Stimulated activated naive CD8-positive, alpha-beta T cell treated with anti-CD3 and anti-CD28 coated beads, Interleukin-15, amount 100 ng/mL, for 72 hours (primary cell): ENCODE results near the gene U2AF1L4.

Source experiments
- ATAC-seq: fragments of 150-1000 bp; cut with Tn5 transposase; 2 replicates; pipeline ENCODE4 v1.10.0; 2021; ENCODE audit warnings: mild to moderate bottlenecking, moderate library complexity
- DNase-seq, 2 donors: peaks; one replicate each; pipeline ENCODE4 v3.0.0; 2021 to 2022
- H3K27ac Mint-ChIP-seq, 2 donors: one replicate each; pipeline ENCODE4 v1.8.0; 2022; ENCODE audit warnings: mild to moderate bottlenecking in 2 of 2, mixed read lengths in 2 of 2, moderate library complexity in 2 of 2
- H3K27me3 Mint-ChIP-seq: one replicate; pipeline ENCODE4 v1.8.0; 2022; ENCODE audit warnings: mixed read lengths
- H3K4me1 Mint-ChIP-seq: one replicate; pipeline ENCODE4 v1.8.0; 2022; ENCODE audit warnings: mild to moderate bottlenecking, mixed read lengths
- H3K4me3 Mint-ChIP-seq, 2 donors: one replicate each; pipeline ENCODE4 v1.8.0; 2022; ENCODE audit warnings: mild to moderate bottlenecking in 2 of 2, mixed read lengths in 2 of 2, moderate library complexity in 1 of 2
- H3K9me3 Mint-ChIP-seq, 2 donors: one replicate each; pipeline ENCODE4 v1.8.0; 2022; ENCODE audit warnings: mixed read lengths in 2 of 2

The U2AF1L4 gene, protein sequence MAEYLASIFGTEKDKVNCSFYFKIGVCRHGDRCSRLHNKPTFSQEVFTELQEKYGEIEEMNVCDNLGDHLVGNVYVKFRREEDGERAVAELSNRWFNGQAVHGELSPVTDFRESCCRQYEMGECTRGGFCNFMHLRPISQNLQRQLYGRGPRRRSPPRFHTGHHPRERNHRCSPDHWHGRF

DNA sequence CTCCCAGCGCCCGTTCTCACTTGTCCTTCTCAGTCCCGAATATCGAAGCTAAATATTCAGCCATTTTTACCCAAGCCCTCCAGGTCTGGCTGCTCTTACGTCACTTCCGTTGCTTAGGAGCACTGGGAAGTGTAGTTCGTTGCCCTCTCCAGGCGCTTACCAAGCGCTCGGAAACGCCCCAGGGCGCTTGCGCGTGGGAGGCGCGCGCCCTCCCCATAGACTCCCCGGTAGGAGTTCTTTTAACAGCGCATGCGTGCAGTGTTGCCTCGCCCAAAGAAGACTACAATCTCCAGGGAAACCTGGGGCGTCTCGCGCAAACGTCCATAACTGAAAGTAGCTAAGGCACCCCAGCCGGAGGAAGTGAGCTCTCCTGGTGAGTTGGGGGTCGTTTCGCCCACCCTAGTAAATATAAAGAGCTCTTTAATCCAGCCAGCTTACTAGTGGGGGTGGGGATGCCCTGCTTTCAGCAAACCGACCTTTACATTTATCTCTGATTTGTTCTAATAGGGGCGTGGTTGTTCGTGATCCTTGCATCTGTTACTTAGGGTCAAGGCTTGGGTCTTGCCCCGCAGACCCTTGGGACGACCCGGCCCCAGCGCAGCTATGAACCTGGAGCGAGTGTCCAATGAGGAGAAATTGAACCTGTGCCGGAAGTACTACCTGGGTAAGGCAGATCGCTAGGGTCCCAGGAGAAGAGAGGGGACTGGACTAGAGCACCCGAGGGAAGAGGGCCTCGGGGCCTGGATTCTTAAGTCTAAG, at the start of gene U2AF1L4, which contains the start of gene PSENEN:
TSS of gene U2AF1L4 (minus strand) at position 91 of the 759 bp plus-strand sequence. CDS start at position 64, 27 bp downstream.
TSS of gene PSENEN (plus strand) at position 324 of the 759 bp plus-strand sequence. CDS start at position 604, 280 bp downstream.
- ATAC-seq (peak; percentile 64), DNase-seq (peak; percentile 95 to 98)
- H3K27me3 Mint-ChIP-seq, result no peaks in the 10 kb centered on the region
- H3K9me3 Mint-ChIP-seq, result no peaks in the 10 kb centered on the region
- peak within 1 kb of the TSS; percentile 99 to 100 for H3K27ac Mint-ChIP-seq
- peak within 1 kb of the TSS; percentile 97 to 100 for H3K4me3 Mint-ChIP-seq
- peaks cover 70% of the 10 kb centered on the region for H3K4me1 Mint-ChIP-seq

DNA sequence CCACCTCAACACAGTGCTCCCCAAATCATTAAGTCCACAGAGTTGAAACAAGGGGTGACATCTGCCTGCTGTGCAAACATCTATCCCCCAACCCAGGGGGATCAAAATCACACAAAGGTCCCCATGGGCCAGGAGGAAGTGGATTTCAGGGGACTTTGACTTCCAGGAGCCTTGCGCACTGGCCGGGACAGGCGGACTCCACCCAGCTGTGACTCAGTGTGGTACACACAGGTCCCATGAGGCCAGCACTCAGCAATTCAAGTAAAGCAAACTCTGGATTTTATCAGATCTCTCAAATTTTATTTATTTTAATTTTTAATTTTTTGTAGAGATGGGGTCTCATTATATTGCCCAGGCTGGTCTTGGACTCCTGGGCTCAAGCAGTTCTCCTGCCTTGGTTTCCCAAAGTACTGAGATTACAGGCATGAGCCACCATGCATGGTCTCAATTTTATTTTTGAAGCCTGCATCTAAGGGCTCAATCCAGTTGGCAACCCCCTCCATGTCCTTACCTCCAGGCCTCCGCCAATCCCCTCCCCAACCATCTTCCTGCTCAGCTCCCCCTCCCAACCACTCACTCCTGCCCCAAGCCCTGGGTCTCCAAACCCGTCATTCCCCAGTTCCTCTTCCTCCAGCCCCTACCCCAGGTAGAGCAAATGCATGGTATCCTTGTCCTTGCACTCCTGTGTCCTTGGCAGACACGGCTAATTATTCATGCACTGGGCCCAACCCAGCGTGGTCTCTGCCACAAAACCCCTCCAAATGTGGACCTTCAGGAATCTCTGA, 48.4 kb upstream of the U2AF1L4 start:
- ATAC-seq, result no peak
- Mint-ChIP-seq H3K27ac (no peak overlapping the region), H3K4me1 (peaks cover 13% of the 10 kb centered on the region), H3K27me3 (peaks cover 37% of the 10 kb centered on the region), H3K4me3 (no peak overlapping the region), H3K9me3 (no peaks in the 10 kb centered on the region)
- DNase-seq, result no peak

DNA sequence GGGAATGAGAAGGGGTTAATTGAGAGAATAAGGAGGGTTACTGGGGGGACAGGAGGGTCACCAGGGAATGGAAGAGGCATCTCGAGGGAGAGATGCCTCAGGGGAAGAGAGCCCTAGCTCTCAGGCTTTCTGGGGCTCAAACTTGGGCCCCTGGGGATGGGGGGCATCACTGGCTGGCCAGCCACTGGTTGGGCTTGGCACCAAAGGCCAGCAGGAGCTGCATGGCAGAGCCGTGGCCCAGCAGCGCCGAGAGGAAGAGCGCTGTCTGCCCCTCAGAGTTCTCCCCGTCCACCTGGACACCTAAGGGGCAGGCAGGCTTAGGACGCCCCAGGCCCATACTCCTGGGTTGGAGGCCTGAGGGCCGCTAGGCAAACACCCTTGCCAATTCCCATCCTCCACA, 47.7 kb upstream of the U2AF1L4 start:
- ATAC-seq (no peak), DNase-seq (no peak)
- H3K27me3 Mint-ChIP-seq, result peaks cover 31% of the 10 kb centered on the region
- no peak overlapping the region for H3K27ac Mint-ChIP-seq
- H3K4me1 Mint-ChIP-seq, result peaks cover 13% of the 10 kb centered on the region
- no peaks in the 10 kb centered on the region for H3K9me3 Mint-ChIP-seq
- H3K4me3 Mint-ChIP-seq, result no peak overlapping the region

DNA sequence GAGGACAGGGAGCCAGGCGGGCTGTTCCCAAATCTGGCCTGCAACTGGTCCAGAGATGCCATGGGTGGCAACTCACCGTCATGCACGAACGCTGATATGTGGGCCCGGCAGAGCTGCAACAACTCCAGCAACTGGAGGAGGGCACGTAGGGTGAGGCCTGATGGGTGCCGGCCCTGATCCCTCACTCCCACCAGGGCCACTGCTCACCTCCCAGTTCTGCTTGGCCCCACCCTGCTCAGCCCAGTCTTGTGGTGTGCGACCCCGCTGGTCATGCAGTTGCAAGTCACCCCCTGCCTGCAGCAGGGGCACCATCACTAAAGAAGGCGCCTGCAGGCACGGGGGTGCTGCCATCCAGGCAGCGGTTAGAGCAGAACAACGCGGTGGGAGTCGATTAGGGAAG, 47.1 kb upstream of the U2AF1L4 start:
- Mint-ChIP-seq H3K9me3 (no peaks in the 10 kb centered on the region), H3K4me1 (peaks cover 8% of the 10 kb centered on the region), H3K27ac (no peak overlapping the region), H3K27me3 (peaks cover 25% of the 10 kb centered on the region), H3K4me3 (no peak overlapping the region)
- no peak for ATAC-seq
- DNase-seq, result no peak

DNA sequence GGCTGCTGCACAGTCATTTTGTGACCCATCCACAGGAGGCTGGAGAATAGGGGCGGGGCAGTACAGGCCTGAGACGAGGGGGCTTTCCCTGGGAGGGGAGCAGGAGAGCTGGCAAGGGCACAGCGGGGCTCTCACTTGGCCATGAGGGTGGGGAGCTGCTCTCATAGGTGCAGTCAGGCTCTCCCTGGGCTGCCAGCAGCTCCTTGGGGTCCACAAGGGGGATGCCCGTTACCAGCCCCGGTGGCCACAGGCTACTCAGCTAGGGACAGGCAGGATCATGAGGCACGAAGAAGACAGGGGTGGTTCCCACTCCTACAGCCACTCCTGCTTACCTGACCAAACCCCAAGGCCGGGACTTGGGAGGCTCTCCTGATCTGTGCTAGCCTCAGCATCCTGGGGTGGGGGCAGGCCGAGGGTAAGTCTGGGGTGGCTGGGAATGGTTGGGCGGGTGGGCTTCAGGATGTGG, 46.6 kb upstream of the U2AF1L4 start:
- H3K4me1 Mint-ChIP-seq, result peaks cover 4% of the 10 kb centered on the region
- no peak for ATAC-seq
- H3K9me3 Mint-ChIP-seq, result no peaks in the 10 kb centered on the region
- H3K27ac Mint-ChIP-seq, result no peak overlapping the region
- no peak overlapping the region for H3K4me3 Mint-ChIP-seq
- peaks cover 20% of the 10 kb centered on the region for H3K27me3 Mint-ChIP-seq
- DNase-seq, result no peak

DNA sequence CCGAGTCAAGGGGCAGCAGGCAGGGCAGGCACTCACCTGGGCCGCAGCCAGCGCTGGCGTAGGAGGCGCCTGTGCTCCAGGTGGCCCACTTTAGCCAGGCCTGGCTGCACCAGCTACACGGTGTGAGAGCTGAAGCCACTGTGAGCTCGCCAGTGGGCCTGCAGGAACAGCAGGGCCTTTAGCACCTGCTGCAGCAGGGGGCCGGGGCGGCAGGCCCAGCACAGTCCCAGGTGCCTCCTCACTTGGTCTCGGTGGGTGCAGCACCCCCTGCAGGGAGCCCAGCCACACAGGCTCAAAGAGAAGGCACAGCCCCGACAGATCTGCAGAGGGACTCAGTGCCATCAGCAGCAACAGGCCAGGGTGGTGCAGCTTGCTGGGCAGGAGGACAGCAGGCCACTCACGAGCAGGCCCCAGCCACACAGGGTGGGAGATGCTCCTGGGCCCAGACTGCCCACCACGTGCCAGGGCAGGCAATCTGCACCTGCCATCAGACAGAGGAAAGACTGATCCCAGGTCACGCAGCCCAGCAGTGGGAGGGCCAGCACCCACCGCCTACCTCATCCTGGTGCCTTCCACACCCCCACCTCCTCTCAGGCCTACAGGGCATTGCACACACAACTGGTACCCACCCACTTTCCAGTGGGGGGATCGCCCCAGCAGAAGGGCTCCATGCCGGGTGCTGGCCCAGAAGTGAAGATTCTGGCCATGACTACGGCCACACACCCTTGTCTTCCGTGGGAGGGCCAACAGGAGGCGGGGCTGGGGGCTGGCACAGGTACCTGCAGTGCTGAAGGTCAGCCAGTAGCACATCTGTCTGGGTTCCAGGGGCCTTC, 46.0 kb upstream of the U2AF1L4 start:
- no peak for DNase-seq
- Mint-ChIP-seq H3K27ac (peak overlapping the region in 1 of 2 donors; percentile 34), H3K27me3 (peaks cover 14% of the 10 kb centered on the region), H3K4me1 (no peaks in the 10 kb centered on the region), H3K4me3 (no peak overlapping the region), H3K9me3 (no peaks in the 10 kb centered on the region)
- peak; percentile 54 for ATAC-seq

DNA sequence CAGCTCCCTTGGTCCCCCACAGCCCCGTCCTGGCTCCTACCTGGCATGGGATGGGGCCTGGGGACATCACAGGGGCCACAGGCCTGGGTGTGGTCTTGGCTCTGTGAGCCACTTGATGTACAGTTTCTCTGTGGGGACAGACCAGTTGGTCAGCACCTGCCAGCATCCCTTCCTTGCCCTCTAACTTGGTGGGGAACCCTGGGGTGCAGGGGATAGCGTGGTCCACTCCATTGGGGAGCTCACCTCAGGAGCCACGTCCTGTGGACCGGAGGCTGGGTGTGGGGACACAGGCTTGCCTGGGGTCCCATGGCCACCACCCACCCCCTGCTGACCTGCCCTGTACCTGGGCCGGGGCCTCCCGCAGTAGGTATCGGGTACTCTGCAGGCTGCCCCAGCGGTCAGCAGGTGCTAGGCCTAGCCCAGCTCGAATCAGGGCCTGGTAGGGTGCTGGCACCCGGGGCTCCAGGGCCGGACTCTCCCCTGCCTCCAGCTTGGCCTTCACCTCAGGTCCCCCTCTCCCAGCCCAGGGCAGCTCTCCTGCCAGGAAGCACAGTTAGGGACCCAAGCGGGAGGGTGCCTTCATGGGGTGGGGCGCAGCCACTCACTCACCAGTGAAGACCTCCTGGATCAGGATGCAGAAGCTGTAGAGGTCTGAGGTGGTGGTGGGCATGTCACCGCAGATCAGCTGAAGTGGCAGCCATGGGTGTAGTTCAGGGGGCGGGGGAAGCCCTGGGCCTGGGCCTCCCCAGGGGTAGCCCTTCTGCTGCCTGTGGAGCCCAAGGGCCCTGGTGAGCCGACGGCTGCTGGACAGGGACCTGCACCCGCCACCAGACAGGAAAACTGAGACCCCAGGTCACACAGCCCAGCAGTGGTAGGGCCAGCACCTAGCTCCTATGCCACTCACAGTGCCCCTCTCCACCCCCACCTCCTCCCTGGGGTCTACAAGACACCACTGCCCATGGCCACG, 45.0 kb upstream of the U2AF1L4 start:
- ATAC-seq, result peak; percentile 5
- H3K9me3 Mint-ChIP-seq, result no peaks in the 10 kb centered on the region
- no peak for DNase-seq
- H3K4me3 Mint-ChIP-seq, result no peak overlapping the region
- H3K27ac Mint-ChIP-seq, result peak overlapping the region in 1 of 2 donors; percentile 27
- no peaks in the 10 kb centered on the region for H3K4me1 Mint-ChIP-seq
- H3K27me3 Mint-ChIP-seq, result peaks cover 8% of the 10 kb centered on the region

DNA sequence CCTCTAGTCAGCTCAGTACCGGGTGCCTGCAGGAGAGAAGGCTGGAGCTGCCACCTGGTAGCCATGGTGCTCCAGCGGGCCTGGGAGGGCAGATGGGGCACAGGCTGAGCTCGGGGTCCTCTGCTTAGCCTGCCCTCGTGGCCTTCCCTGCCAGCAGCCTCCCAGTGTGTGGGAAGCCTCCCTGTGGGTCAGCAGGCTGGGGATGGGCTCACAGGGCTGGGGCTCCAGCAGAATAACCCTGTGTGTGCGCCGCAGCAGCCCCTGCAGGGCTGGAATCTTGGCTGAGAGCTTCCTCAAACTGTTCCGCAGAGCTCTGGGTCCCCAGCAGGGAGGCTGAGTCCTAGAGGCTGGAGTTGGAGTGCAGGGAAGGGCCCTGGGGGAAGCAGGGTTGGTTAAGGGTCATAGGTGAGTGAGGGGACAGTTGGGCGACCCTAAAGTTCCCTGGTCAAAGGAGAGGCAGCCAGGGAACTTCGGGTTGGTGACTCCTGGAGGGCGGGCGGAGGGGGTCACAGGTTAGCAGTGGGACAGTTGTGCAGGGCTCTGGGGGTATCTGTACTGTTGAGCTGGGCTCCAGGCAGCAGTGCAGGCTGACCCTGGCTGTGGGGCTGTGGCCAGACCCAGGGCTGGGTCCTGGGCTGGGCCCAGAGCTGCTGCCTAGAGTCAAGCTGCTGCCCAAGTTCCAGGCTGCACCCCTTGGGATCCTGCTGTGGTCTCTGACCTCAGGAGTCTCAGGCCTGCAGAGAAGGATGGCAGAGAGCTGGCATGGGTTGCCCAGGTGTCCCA, 44.2 kb upstream of the U2AF1L4 start:
- ATAC-seq, result no peak
- Mint-ChIP-seq H3K4me1 (no peaks in the 10 kb centered on the region), H3K4me3 (no peak overlapping the region), H3K27ac (peak overlapping the region in 1 of 2 donors; percentile 85), H3K27me3 (peaks cover 8% of the 10 kb centered on the region), H3K9me3 (no peaks in the 10 kb centered on the region)
- DNase-seq, result no peak

DNA sequence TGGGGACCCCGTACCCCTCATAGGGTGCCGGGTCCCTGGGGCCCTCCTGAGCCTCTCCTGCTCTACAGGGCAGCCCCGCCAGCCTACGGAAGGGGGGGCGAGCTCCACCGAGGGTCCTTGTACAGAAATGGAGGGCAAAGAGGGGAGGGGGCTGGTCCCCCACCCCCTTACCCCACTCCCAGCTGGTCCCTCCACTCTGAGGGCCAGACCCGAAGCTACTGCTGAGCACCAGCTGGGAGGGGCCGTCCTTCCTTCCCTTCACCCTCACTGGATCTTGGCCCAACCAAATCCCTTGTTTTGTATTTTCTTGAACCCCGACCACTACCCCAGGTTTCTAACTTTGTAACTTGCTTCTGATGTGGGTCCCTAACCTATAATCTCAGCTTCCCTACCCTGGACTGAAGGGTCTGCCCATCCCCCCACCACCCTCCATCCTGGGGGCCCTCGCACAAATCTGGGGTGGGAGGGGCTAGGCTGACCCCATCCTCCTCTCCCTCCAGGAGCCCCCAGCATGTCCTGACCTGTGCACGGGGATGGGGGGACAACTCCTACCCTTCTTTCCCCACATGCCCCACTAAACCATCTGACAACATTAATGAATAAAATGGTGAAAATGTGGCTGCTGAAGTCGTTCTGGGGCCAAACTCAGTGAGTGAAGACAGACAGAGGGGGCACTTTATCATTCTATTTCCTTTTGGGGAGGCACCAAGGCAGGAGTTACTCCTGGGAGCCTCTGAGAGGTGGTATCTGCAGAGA, 43.2 kb upstream of the U2AF1L4 start:
- DNase-seq, result no peak
- H3K27ac Mint-ChIP-seq, result no peak overlapping the region
- no peaks in the 10 kb centered on the region for H3K27me3 Mint-ChIP-seq
- no peaks in the 10 kb centered on the region for H3K4me1 Mint-ChIP-seq
- H3K9me3 Mint-ChIP-seq, result no peaks in the 10 kb centered on the region
- H3K4me3 Mint-ChIP-seq, result no peak overlapping the region
- no peak for ATAC-seq

DNA sequence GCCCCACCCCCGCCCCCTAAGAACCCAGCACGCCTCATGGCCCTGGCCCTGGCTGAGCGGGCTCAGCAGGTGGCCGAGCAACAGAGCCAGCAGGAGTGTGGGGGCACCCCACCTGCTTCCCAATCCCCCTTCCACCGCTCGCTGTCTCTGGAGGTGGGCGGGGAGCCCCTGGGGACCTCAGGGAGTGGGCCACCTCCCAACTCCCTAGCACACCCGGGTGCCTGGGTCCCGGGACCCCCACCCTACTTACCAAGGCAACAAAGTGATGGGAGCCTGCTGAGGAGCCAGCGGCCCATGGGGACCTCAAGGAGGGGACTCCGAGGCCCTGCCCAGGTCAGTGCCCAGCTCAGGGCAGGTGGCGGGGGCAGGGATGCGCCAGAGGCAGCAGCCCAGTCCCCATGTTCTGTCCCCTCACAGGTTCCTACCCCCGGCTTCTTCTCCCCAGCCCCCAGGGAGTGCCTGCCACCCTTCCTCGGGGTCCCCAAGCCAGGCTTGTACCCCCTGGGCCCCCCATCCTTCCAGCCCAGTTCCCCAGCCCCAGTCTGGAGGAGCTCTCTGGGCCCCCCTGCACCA, 42.1 kb upstream of the U2AF1L4 start:
- DNase-seq, result no peak
- H3K27me3 Mint-ChIP-seq, result no peaks in the 10 kb centered on the region
- H3K27ac Mint-ChIP-seq, result no peak overlapping the region
- no peaks in the 10 kb centered on the region for H3K4me1 Mint-ChIP-seq
- no peak overlapping the region for H3K4me3 Mint-ChIP-seq
- ATAC-seq, result no peak
- H3K9me3 Mint-ChIP-seq, result no peaks in the 10 kb centered on the region

DNA sequence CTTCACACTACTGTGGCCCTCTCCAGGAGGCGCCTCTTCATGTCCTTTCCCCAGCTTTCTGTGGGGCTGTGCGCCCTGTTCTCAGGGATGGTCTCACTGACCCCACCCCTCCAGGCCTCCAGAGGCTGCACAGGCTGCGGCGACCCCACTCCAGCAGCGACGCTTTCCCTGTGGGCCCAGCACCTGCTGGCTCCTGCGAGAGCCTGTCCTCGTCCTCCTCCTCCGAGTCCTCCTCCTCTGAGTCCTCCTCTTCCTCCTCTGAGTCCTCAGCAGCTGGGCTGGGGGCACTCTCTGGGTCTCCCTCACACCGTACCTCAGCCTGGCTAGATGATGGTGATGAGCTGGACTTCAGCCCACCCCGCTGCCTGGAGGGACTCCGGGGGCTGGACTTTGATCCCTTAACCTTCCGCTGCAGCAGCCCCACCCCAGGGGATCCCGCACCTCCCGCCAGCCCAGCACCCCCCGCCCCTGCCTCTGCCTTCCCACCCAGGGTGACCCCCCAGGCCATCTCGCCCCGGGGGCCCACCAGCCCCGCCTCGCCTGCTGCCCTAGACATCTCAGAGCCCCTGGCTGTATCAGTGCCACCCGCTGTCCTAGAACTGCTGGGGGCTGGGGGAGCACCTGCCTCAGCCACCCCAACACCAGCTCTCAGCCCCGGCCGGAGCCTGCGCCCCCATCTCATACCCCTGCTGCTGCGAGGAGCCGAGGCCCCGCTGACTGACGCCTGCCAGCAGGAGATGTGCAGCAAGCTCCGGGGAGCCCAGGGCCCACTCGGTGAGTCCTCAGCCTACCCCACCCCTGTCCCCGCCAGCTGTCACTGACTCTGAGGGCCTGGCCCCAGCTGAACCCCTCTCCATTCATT, 41.3 kb upstream of the U2AF1L4 start:
- DNase-seq (no peak), ATAC-seq (peak; percentile 29)
- no peaks in the 10 kb centered on the region for H3K27me3 Mint-ChIP-seq
- no peak overlapping the region for H3K27ac Mint-ChIP-seq
- no peak overlapping the region for H3K4me3 Mint-ChIP-seq
- no peaks in the 10 kb centered on the region for H3K9me3 Mint-ChIP-seq
- no peaks in the 10 kb centered on the region for H3K4me1 Mint-ChIP-seq

DNA sequence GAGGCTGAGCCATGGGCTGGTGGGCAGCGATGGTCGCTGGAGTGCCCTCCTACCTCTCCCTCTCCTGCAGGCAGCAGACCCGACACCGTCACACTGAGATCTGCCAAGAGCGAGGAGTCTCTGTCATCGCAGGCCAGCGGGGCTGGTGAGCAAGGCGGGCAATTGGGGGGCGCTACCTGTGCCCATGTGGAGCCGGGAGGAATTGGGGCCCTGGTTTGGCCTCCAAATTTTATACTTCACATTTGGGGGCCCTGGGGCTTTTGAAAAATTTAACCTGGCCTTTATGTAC, 40.1 kb upstream of the U2AF1L4 start:
- no peaks in the 10 kb centered on the region for H3K27me3 Mint-ChIP-seq
- H3K4me3 Mint-ChIP-seq, result no peak overlapping the region
- ATAC-seq (no peak), DNase-seq (no peak)
- H3K9me3 Mint-ChIP-seq, result no peaks in the 10 kb centered on the region
- H3K27ac Mint-ChIP-seq, result no peak overlapping the region
- H3K4me1 Mint-ChIP-seq, result no peaks in the 10 kb centered on the region
